ENCODE data around the gene CDK7. TPM values are rescaled to one million over a fixed set of nuclear protein-coding genes. Genes with fewer than 3 reads are reported as not detected.

Gene CDK7
- total and polyA plus RNA-seq, 9 of the 15 experiments (the other 6 are each of a cell fraction or from before 2014, with no cell fraction given) = 41.7 to 143 (median 65.3) TPM

DNA sequence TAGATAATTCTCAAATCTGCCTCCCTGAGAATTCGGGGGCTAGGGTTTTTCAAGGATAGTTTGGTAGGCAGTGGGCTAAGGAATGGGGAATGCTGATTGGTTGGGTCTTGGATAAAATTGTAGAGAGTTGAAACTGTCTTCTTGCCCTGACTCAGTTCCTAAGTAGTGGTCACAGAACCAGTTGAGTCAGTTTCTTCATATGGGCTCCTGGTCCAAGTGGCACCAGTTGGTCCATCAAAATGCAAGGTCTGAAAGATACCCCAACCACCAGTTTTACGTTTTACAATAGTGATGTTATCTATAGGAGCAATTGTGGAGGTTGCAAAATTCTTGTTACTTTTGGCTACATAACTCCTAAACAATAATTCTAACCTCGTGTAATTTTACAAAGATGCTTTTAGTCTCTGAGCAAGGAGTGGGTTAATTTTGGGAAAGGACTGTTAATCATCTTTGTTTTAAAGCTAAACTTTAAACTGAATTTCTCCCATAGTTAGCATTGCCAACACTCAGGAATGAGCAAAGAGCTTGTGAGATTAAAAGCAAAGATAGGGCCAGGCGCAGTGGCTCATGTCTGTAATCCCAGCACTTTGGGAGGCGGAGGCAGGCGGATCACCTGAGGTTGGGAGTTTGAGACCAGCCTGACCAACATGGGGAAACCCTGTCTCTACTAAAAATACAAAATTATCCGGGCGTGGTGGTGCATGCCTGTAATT, 7.7 kb downstream of the CDK7 start:
- no TSS peak for BruUV-seq (replicated peaks)
- Histone ChIP-seq H3K4me1 (replicated peaks in 1 of 2; ENCODE audit: control insufficient read depth in 2 of 2, insufficient read depth in 2 of 2, low read length in 2 of 2) (peaks cover 2 to 3% of the 10 kb centered on the region in 2 experiments; a peak in 3 of 5 replicates), H3K4me3 (no peak overlapping the region), H3K9ac (ENCODE audit: insufficient read depth in 1 of 2, low read depth in 2 of 2, low read length in 2 of 2) (no peak overlapping the region), H3K36me3 (ENCODE audit: control insufficient read depth, insufficient read depth, low read length) (peaks cover 33% of the 10 kb centered on the region), H4K20me1 (replicated peaks; ENCODE audit: control insufficient read depth, insufficient read depth, low read length) (no peaks in the 10 kb centered on the region), H3K79me2 (ENCODE audit: control insufficient read depth, insufficient read depth, low read length) (peaks cover 88% of the 10 kb centered on the region), H3K9me3 (replicated peaks; ENCODE audit: control insufficient read depth, insufficient read depth, low read depth, low read length) (no peaks in the 10 kb centered on the region), H3K27ac (ENCODE audit: extremely low read depth, low read depth, low read length) (no peak overlapping the region), H2AFZ (ENCODE audit: low read depth, low read length) (no peak overlapping the region), H3K9me1 (ENCODE audit: control insufficient read depth, insufficient read depth, low read length) (no peaks in the 10 kb centered on the region), H3K4me2 (ENCODE audit: insufficient read depth, low read length) (no peak overlapping the region), H3K27me3 (ENCODE audit: control insufficient read depth in 2 of 2, insufficient read depth in 2 of 2, low read length in 2 of 2) (no peaks in the 10 kb centered on the region)
- no peak for TF ChIP-seq DDX20 (tag; IDR thresholded peaks at IDR 0.05; ENCODE audit: low read depth)
- TF ChIP-seq NFYB (IDR thresholded peaks at IDR 0.05; ENCODE audit: extremely low read depth, insufficient read length) = no peak
- TF ChIP-seq TAF15 (IDR thresholded peaks at IDR 0.05; ENCODE audit: low read depth, low read length) = no peak
- TF ChIP-seq ZNF551 (CRISPR knock-in tag; IDR thresholded peaks at IDR 0.05) = no peak
- TF ChIP-seq, protein P1, sequence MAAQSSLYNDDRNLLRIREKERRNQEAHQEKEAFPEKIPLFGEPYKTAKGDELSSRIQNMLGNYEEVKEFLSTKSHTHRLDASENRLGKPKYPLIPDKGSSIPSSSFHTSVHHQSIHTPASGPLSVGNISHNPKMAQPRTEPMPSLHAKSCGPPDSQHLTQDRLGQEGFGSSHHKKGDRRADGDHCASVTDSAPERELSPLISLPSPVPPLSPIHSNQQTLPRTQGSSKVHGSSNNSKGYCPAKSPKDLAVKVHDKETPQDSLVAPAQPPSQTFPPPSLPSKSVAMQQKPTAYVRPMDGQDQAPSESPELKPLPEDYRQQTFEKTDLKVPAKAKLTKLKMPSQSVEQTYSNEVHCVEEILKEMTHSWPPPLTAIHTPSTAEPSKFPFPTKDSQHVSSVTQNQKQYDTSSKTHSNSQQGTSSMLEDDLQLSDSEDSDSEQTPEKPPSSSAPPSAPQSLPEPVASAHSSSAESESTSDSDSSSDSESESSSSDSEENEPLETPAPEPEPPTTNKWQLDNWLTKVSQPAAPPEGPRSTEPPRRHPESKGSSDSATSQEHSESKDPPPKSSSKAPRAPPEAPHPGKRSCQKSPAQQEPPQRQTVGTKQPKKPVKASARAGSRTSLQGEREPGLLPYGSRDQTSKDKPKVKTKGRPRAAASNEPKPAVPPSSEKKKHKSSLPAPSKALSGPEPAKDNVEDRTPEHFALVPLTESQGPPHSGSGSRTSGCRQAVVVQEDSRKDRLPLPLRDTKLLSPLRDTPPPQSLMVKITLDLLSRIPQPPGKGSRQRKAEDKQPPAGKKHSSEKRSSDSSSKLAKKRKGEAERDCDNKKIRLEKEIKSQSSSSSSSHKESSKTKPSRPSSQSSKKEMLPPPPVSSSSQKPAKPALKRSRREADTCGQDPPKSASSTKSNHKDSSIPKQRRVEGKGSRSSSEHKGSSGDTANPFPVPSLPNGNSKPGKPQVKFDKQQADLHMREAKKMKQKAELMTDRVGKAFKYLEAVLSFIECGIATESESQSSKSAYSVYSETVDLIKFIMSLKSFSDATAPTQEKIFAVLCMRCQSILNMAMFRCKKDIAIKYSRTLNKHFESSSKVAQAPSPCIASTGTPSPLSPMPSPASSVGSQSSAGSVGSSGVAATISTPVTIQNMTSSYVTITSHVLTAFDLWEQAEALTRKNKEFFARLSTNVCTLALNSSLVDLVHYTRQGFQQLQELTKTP (IDR thresholded peaks at IDR 0.05; ENCODE audit: low read depth in 1 of 2, partially characterized antibody in 2 of 2) = no peak
- no peak for TF ChIP-seq HNRNPUL1 (IDR thresholded peaks at IDR 0.05; ENCODE audit: low read length)
- TF ChIP-seq FOXA1 (IDR thresholded peaks at IDR 0.05; ENCODE audit: borderline replicate concordance) = no peak
- TF ChIP-seq ZNF133 (CRISPR knock-in tag; IDR thresholded peaks at IDR 0.05) = no peak
- in situ Hi-C loops (cut with MboI) (no loop called here), intact Hi-C loops (cut with micrococcal nuclease) (no loop called here)
- ATAC-seq = no peak
- WGBS (ENCODE audit: insufficient coverage, low coverage, missing lambda C conversion rate) = 47% methylated on average over 8 of the region's 8 CpGs
- no peak for FAIRE-seq
- POLR2A ChIA-PET = interaction anchor here (2.2 kb wide), 1 partner anchor 8 kb away, joined by 10 read pairs; the partner anchor contains the start of gene CDK7
- CTCF ChIA-PET (ENCODE audit: low intra/inter-chr PET ratio) = no interaction called here
- no peak for DNase-seq (ENCODE audit: extremely low read depth in 1 of 4, low spot score in 3 of 4)

Data from K562 (cell line).